ENCODE results near the gene NRG2. TPM values are rescaled to one million over a fixed set of nuclear protein-coding genes. Genes with fewer than 3 reads are reported as not detected.

Gene NRG2
- total and polyA plus RNA-seq, 2 donors (not counting 3 experiments of a cell fraction or from before 2014, with no cell fraction given), result 0.26 to 0.42 TPM

GRCh38 chr5:139984816-139985215 is 58.3 kb downstream of the NRG2 start:
- no peaks in the 10 kb centered on the region for H3K79me2 ChIP-seq (ENCODE audit: control insufficient read depth, insufficient read depth, low read length)
- ChIA-PET CTCF (interaction anchor here (0.8 to 1.8 kb wide), 3 partner anchors 58 to 197 kb away, joined by 3 to 6 read pairs (median 4); partner anchors contain the start of gene NRG2), POLR2A (no interaction called here)
- TF ChIP-seq CTCF (IDR thresholded peaks at IDR 0.05; ENCODE audit: extremely low read depth in 1 of 2, insufficient read depth in 1 of 2, low read depth in 1 of 2, low read length in 2 of 2) (no peak), JUN (IDR thresholded peaks at IDR 0.05; ENCODE audit: borderline replicate concordance, insufficient read depth, insufficient read length, low read depth) (no peak), POLR2AphosphoS5 (IDR thresholded peaks at IDR 0.05; ENCODE audit: insufficient read depth, low read depth, low read length) (no peak), MYC (IDR thresholded peaks at IDR 0.05; ENCODE audit: low read depth, low read length) (no peak), POLR2A (IDR thresholded peaks at IDR 0.05; ENCODE audit: low read depth, low read length) (no peak), MAX (IDR thresholded peaks at IDR 0.05; ENCODE audit: insufficient read depth, insufficient read length) (no peak), FOS (IDR thresholded peaks at IDR 0.05; ENCODE audit: borderline replicate concordance, insufficient read depth, low read length) (no peak), GATA2 (IDR thresholded peaks at IDR 0.05; ENCODE audit: insufficient read depth, insufficient read length, low read depth, low read length) (no peak)
- H3K4me3 ChIP-seq (replicated peaks in 1 of 3; ENCODE audit: insufficient read depth in 1 of 3, low read depth in 1 of 3, low read length in 3 of 3), result no peak overlapping the region
- no peaks in the 10 kb centered on the region for H3K9me1 ChIP-seq (replicated peaks; ENCODE audit: control insufficient read depth, extremely low read depth, insufficient read depth, low read length)
- dilution Hi-C loops (cut with MboI; ENCODE audit: extremely low pct_ligation_motif_present, low sequenced_read_pairs) (no loop called here), intact Hi-C loops (cut with micrococcal nuclease) (no loop called here)
- BruUV-seq (replicated peaks), result no TSS peak
- no peaks in the 10 kb centered on the region for H4K20me1 ChIP-seq (replicated peaks; ENCODE audit: control insufficient read depth, extremely low read depth, insufficient read depth, low read length)
- no peak overlapping the region for H3K9ac ChIP-seq (replicated peaks; ENCODE audit: extremely low read depth, insufficient read depth, low read length)
- no peak for FAIRE-seq
- no peak for DNase-seq (ENCODE audit: low read depth, low spot score)
- no peaks in the 10 kb centered on the region for H3K36me3 ChIP-seq (ENCODE audit: control insufficient read depth in 2 of 2, extremely low read depth in 1 of 2, insufficient read depth in 2 of 2, low read length in 2 of 2)
- H2AFZ ChIP-seq (ENCODE audit: low read depth, low read length), result no peak overlapping the region
- no peak overlapping the region for H3K4me2 ChIP-seq (ENCODE audit: insufficient read depth, low read length)
- H3K9me3 ChIP-seq (replicated peaks; ENCODE audit: control insufficient read depth, insufficient read depth, low read length), result no peaks in the 10 kb centered on the region
- H3K27me3 ChIP-seq (ENCODE audit: control insufficient read depth in 2 of 2, insufficient read depth in 2 of 2, low read length in 2 of 2), result peaks cover 6 to 9% of the 10 kb centered on the region in 2 experiments
- peaks cover 14% of the 10 kb centered on the region for H3K4me1 ChIP-seq (ENCODE audit: control insufficient read depth, extremely low read depth, insufficient read depth, low read length)
- H3K27ac ChIP-seq (ENCODE audit: insufficient read depth, low read depth, low read length), result no peak overlapping the region

All from endothelial cell of umbilical vein (primary cell).